ENCODE results near the gene ISG15. TPM values are rescaled to one million over a fixed set of nuclear protein-coding genes. Genes with fewer than 3 reads are reported as not detected.
"Not testable (repeated sequence)": the region's sequence is repeated elsewhere in the genome, so short reads cannot be mapped to it uniquely, and the experiment has no call there.

Gene ISG15
- total RNA-seq, 2 donors from 2014 or later = 15.2 to 44.3 TPM

DNA sequence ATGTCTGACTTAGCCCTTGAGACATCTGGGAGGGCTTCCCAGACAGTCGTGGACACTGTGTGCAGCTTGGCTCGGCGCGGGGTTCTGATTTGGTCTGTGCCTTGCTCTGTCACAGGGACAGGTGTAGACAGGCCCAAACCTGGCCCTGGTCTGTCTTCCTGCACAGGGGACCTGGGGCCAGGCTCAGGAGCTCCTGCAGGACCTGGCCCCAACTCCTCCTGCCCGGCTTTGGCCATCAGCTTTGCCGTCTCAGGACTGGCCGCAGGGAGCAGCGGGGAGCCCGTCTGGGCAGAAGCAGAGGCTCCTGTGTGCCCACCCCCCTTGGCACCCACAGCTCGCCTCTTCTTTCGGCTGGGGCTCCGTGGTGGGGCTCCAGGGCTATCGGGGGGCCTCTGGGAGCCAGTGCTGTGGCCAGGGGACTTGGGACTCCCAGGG lies 33.1 kb upstream of the ISG15 start:
- no peaks in the 10 kb centered on the region for H3K36me3 Mint-ChIP-seq
- H3K27me3 Mint-ChIP-seq = peaks cover 9 to 10% of the 10 kb centered on the region in 2 donors

DNA sequence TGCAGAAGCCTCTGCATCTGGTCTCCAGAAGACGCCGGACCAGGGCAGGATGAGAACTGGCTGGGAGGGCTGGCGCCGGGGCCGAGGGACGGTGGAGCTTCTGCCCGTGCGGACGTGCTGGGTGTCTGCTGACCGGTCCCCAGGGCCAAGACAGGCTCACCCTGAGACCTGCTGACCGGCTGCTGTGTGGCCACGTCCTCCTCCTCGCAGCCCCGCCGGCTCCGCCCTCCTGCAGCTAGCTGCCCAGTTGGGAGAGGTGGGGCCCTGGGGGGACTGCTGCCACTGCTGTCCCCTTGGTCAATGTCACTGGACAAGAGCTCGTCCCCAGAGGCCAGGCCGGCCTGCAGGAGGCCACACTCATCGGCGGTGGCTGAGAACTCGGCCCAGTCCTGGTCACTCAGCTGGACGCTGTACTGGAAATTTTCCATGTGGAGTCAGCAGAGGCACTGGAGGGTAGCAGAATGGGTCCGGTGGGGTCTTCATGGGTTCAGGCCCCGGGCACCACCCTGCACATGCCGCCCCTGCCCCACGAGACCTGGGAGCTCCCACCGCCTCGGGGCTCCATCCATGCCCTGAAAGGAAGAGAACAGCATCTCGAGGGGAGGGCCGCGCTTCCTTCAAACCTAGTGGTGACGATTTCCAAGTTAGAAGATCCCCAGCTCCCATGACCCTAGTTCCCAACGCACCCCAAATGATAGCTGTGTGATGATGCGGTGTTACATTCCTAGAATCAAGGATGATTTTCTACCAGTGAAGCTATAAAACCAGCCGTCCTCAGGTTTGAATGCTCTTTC lies 32.5 kb upstream of the ISG15 start:
- Mint-ChIP-seq H3K36me3 (no peaks in the 10 kb centered on the region), H3K27ac (no peak overlapping the region), H3K9me3 (no peaks in the 10 kb centered on the region), H3K27me3 (peaks cover 7 to 14% of the 10 kb centered on the region in 2 donors), H3K4me1 (ENCODE audit: low read depth in 2 of 2) (peaks cover 0 to 2% of the 10 kb centered on the region in 2 donors), H3K4me3 (no peak overlapping the region)
- ATAC-seq (no peak), DNase-seq (ENCODE audit: low spot score) (no peak)

More for the DNA sequence above, 33.1 kb upstream of the ISG15 start:
- DNase-seq (ENCODE audit: low spot score) (no peak), ATAC-seq (no peak)
- Mint-ChIP-seq H3K27ac (no peak overlapping the region), H3K4me3 (no peak overlapping the region), H3K4me1 (ENCODE audit: low read depth in 2 of 2) (peaks cover 0 to 5% of the 10 kb centered on the region in 2 donors), H3K9me3 (no peaks in the 10 kb centered on the region)

DNA sequence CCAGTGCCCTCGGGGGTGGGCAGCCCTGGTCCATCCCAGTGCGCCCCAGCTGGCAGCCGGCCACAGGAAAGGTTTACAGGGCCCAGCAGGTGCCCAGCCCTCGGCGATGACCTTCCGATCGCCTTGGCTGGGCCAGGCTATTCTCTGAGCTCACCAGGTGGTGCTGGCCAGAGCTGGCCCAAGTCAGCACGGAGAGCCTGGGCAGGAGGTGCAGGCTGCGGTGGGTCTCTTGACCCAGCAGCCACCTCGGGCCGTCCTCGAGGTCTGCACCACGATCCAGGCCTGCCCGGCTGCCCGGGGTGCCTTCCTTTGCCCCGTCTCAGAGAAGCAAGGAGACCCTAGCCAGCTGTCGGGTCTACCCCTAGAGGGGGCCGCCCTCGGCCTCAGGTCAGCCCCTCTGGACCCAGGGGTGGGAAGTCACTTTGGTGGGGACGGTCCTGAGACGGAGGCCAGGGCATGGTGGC lies 31.8 kb upstream of the ISG15 start:
- Mint-ChIP-seq H3K4me1 (ENCODE audit: low read depth in 2 of 2) (no peaks in the 10 kb centered on the region), H3K9me3 (no peaks in the 10 kb centered on the region), H3K36me3 (no peaks in the 10 kb centered on the region), H3K27me3 (peaks cover 6 to 22% of the 10 kb centered on the region in 2 donors), H3K4me3 (no peak overlapping the region), H3K27ac (no peak overlapping the region)
- ATAC-seq (no peak), DNase-seq (ENCODE audit: low spot score) (no peak)

DNA sequence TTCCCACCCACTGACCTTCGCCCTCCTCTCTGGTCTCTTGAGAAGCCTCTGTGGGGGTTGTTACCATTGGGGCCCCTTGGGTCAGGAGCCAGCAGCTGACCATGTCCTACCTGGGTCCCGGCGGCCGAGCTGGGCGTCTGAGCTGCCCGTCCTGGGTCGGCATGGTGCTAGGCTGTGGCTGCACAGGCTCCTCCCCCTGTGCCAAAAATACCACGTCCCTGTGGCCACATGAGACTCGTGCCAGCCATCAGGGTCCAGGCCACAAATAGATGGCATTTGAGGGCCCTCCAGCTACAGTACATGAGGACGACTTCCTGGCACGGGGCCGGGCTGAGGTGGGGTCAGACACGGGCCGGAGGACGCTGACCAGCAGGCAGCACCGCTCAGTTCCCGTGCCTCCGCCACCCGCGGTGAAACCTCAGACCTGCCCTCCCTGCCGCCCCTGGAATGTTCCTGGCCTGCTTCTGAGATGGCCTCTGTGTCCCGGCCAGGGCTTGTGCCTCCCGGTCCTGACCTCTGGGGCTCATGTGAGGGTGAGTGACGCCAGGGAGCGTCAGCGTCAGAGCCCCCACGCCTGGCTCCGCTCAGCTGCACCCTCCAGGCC lies 31.2 kb upstream of the ISG15 start, which contains the start of gene PERM1:
Gene PERM1 (minus strand): TSS at position 139 of the 604 bp plus-strand sequence. CDS start 1,064 bp downstream, outside the sequence.
- Mint-ChIP-seq H3K27me3 (peaks cover 6 to 22% of the 10 kb centered on the region in 2 donors), H3K36me3 (no peaks in the 10 kb centered on the region), H3K27ac (no peak within 1 kb of the TSS), H3K9me3 (no peaks in the 10 kb centered on the region), H3K4me3 (no peak within 1 kb of the TSS), H3K4me1 (ENCODE audit: low read depth in 2 of 2) (no peaks in the 10 kb centered on the region)
- no peak for DNase-seq (ENCODE audit: low spot score)
- ATAC-seq = no peak

DNA sequence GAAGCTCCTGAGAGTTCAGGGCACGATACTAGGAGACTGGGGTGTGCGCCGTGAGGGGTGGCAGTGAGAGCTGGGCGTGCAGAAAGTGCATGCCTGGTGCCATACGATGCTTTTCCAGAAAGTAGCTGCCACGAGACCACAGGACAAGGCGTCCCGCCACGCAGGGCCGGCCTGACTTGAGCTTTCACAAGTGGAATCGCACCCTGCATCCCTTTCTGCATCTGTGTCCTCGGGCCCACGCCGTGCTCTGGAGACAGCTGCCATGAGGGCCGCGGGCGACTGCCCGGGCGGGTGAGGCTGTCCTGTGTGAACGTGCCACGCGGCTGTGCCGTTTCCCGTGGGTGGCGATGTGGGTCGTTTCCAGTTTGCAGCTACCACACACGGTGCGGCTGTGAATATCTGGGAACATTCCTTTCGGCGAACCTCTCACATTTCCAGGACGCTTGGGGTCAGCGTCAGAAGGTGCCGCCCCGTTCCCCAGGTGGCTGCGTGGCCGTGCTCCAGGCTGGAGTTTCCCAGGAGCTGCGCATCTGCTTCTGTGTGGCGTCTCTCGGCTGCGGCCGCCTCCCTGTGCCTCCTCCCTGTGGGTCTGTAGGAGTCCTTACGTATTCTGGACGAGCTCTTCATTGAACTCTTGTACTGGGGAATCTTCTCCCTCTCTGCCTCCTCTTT lies 30.4 kb upstream of the ISG15 start:
- no peak for ATAC-seq
- Mint-ChIP-seq H3K27ac (no peak overlapping the region), H3K4me3 (no peak overlapping the region), H3K27me3 (peaks cover 6 to 22% of the 10 kb centered on the region in 2 donors), H3K9me3 (no peaks in the 10 kb centered on the region), H3K36me3 (no peaks in the 10 kb centered on the region), H3K4me1 (ENCODE audit: low read depth in 2 of 2) (no peaks in the 10 kb centered on the region)
- no peak for DNase-seq (ENCODE audit: low spot score)

DNA sequence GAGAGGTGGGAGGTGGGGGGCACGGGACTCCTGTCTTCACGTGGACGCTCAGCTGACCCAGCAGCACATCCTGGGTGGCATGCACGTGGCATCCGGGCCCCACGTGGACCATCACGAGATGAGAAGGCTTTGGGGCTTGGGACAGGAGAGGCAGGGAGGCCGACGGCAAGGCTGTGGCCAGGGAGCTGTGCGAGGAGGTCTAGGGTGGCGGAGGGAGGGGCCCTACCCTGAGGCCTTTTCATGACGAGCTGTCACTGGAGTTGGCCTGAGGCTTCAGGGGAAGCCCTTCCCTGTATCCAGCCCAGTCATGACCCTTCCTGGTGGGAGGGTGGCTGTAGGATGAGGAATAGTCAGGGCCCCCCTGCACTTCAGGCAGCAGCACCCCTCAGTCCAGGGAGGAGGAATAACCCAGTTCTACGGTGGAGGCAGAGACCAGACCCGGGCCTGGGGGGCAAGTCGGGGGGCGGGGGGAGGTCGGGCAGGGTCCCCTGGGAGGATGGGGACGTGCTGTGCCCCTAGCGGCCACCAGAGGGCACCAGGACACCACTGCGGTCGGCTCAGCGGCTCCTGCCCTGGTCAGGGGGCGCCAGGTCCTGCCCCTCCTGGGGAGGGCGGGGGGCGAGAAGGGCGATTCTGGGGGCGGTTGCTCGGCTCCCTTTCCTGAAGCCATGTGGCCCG lies 29.4 kb upstream of the ISG15 start:
- H3K27ac Mint-ChIP-seq = no peak overlapping the region
- no peaks in the 10 kb centered on the region for H3K9me3 Mint-ChIP-seq
- ATAC-seq (peak; percentile 62 to 80), DNase-seq (ENCODE audit: low spot score) (no peak)
- H3K27me3 Mint-ChIP-seq = peaks cover 11 to 29% of the 10 kb centered on the region in 2 donors
- H3K4me1 Mint-ChIP-seq (ENCODE audit: low read depth in 2 of 2) = no peaks in the 10 kb centered on the region
- H3K36me3 Mint-ChIP-seq = no peaks in the 10 kb centered on the region
- no peak overlapping the region for H3K4me3 Mint-ChIP-seq

DNA sequence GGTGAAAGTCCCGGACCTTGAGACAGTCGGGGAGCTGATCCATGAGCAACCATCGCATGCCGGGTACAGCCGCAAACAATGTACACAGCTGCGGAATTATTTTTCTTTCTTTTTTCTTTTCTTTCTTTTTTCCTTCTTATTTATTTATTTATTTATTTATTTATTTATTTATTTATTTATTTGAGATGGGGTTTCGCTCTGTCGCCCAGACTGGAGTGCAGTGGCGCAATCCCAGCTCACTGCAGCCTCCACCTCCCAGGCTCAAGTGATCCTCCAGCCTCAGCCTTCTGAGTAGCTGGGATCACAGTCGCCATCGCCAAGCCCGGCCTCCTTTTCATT lies 28.9 kb upstream of the ISG15 start:
- peaks cover 14 to 34% of the 10 kb centered on the region in 2 donors for H3K27me3 Mint-ChIP-seq
- no peaks in the 10 kb centered on the region for H3K9me3 Mint-ChIP-seq
- ATAC-seq (no peak), DNase-seq (ENCODE audit: low spot score) (no peak)
- no peak overlapping the region for H3K27ac Mint-ChIP-seq
- no peaks in the 10 kb centered on the region for H3K36me3 Mint-ChIP-seq
- no peak overlapping the region for H3K4me3 Mint-ChIP-seq
- no peaks in the 10 kb centered on the region for H3K4me1 Mint-ChIP-seq (ENCODE audit: low read depth in 2 of 2)

DNA sequence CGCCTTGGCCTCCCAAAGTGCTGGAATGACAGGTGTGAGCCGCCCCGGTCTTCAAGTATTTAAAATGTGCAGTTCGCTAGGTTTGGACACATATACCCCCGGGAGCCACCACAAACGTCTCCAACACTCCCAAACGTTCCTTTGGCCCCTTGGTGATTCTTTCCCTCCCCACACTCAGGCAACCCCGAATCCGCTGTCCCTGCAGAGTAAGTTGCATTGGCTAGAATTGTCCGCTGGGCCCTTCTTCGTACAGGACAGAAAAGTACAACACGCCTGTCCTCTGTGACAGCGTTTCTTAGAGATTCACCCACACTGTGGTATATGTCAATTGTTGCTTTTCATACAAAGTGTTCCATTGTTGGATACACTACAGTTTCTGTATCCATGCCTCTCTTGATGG lies 28.2 kb upstream of the ISG15 start:
- Mint-ChIP-seq H3K27ac (no peak overlapping the region), H3K4me1 (ENCODE audit: low read depth in 2 of 2) (no peaks in the 10 kb centered on the region), H3K4me3 (no peak overlapping the region), H3K27me3 (peaks cover 14 to 38% of the 10 kb centered on the region in 2 donors), H3K9me3 (no peaks in the 10 kb centered on the region), H3K36me3 (no peaks in the 10 kb centered on the region)
- ATAC-seq (no peak), DNase-seq (ENCODE audit: low spot score) (no peak)

DNA sequence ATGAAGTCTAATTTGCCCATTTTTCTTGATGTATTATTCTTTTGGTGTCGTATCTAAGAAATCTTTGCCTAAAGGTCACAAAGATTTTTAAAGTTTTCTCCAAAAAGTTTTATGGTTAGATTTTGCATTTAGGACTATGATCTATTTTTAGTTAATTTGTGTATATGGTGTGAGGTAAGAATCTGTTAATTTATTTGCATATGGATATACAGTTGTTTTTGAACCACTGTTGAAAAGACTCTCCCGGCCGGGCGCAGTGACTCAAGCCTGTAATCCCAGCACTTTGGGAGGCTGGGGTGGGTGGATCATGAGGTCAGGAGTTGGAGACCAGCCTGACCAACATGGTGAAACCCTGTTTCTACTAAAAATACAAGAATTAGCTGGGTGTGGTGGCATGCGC lies 25.2 kb upstream of the ISG15 start:
- H3K27me3 Mint-ChIP-seq = peaks cover 17 to 51% of the 10 kb centered on the region in 2 donors
- H3K4me3 Mint-ChIP-seq; H3K27ac Mint-ChIP-seq; H3K9me3 Mint-ChIP-seq; ATAC-seq; DNase-seq (ENCODE audit: low spot score); H3K36me3 Mint-ChIP-seq: not testable (repeated sequence)
- peaks cover 8 to 14% of the 10 kb centered on the region in 2 donors for H3K4me1 Mint-ChIP-seq (ENCODE audit: low read depth in 2 of 2)

DNA sequence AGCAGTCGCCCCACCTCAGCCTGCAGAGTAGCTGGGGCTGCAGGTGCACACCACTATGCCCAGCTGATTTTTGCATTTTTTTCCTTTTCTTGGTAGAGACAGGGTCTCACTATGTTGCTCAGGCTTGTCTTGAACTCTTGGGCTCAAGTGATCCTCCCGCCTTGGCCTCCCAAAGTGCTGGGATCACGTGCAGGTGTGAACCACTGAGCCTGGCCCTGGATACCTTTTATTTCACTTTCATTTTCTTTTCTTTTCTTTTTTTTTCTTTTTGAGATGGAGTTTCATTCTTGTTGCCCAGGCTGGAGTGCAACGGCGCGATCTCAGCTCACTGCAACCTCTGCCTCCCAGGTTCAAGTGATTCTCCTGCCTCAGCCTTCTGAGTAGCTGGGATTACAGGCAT lies 22.0 kb upstream of the ISG15 start:
- peaks cover 23 to 48% of the 10 kb centered on the region in 2 donors for H3K27me3 Mint-ChIP-seq
- not testable (repeated sequence) for DNase-seq (ENCODE audit: low spot score); H3K4me3 Mint-ChIP-seq

DNA sequence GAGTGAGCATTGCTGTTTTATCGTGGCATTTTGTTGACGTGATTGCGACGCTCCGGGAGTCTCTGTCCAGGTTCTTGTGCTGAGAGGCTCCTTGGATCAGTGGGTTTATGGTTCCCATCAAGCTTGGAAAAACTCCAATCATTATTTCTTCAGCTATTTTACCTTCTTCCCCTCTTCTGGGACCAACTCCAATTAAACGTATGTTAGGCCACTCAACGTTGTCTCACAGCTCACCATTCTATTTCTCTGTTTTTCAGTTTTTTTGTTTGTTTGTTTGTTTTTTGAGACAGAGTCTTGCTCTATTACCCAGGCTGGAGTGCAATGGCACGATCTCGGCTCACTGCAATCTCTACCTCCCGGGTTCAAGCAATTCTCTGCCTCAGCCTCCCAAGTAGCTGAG lies 21.4 kb upstream of the ISG15 start:
- Mint-ChIP-seq H3K36me3 (peaks cover 5% of the 10 kb centered on the region), H3K4me3 (no peak overlapping the region), H3K27me3 (peaks cover 23 to 45% of the 10 kb centered on the region in 2 donors), H3K27ac (no peak overlapping the region), H3K9me3 (peaks cover 3% of the 10 kb centered on the region), H3K4me1 (ENCODE audit: low read depth in 2 of 2) (peaks cover 11 to 14% of the 10 kb centered on the region in 2 donors)
- ATAC-seq (no peak), DNase-seq (ENCODE audit: low spot score) (no peak)

More for the DNA sequence above, 22.0 kb upstream of the ISG15 start:
- peaks cover 11 to 14% of the 10 kb centered on the region in 2 donors for H3K4me1 Mint-ChIP-seq (ENCODE audit: low read depth in 2 of 2)
- ATAC-seq, H3K9me3 Mint-ChIP-seq, H3K36me3 Mint-ChIP-seq: not testable (repeated sequence)
- H3K27ac Mint-ChIP-seq = peak overlapping the region in 1 of 2 donors; percentile 22

DNA sequence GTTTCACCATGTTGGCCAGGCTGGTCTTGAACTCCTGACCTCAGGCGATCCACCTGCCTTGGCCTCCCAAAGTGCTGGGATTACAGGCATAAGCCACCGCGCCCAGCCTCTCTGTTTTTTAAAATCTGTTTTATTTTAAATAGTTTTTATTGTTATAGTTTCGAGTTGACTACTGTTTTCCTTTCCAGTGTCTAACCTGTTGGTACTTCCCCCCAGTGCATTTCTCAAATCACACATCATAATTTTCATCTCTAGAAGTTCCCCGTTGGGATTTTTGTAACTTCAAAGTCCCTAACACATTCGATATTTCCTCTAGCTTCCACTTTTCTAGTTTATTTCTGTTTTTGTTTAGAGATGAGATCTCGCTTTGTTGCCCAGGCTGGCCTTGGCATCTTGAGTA lies 20.9 kb upstream of the ISG15 start:
- Mint-ChIP-seq H3K27ac (peak overlapping the region in 1 of 2 donors; percentile 40), H3K4me1 (ENCODE audit: low read depth in 2 of 2) (peaks cover 11 to 14% of the 10 kb centered on the region in 2 donors), H3K27me3 (peaks cover 25 to 45% of the 10 kb centered on the region in 2 donors), H3K9me3 (peaks cover 3% of the 10 kb centered on the region), H3K4me3 (peak overlapping the region; percentile 33), H3K36me3 (peaks cover 5% of the 10 kb centered on the region)
- ATAC-seq = peak in 1 of 2 donors; percentile 43
- no peak for DNase-seq (ENCODE audit: low spot score)

DNA sequence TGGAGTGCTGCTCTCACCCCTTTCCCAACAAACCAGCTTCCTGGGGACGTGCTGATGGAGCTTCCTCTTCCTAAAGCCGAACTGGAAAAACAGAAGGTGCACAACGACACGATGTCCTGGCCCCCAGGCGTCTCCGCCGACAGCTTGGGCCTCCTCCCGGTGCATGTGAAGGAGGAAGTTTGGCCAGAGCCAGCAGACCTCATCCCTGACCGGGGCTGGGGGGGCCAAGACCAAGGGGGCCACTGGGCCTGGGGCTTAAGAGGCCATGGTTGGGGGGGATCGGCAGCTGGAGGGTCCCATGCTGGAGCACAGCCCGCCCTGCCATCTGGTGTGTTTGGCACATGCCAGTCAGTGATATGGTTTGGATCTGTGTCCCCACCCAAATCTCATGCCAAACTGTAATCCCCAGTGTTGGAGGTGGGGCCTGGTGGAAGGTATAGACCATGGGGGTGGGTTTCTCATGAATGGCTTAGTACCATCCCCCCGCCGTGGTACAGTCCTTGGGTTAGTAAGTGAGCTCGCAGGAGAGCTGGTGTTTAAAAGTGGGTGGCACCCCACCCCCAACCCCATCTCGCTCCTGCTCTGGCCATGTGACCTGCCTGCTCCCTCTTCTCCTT lies 19.8 kb upstream of the ISG15 start:
- H3K27me3 Mint-ChIP-seq = peaks cover 25 to 42% of the 10 kb centered on the region in 2 donors
- no peak overlapping the region for H3K4me3 Mint-ChIP-seq
- peaks cover 11 to 14% of the 10 kb centered on the region in 2 donors for H3K4me1 Mint-ChIP-seq (ENCODE audit: low read depth in 2 of 2)
- H3K27ac Mint-ChIP-seq = no peak overlapping the region
- H3K36me3 Mint-ChIP-seq = peaks cover 5% of the 10 kb centered on the region
- H3K9me3 Mint-ChIP-seq = peaks cover 3% of the 10 kb centered on the region
- ATAC-seq = no peak
- peak; percentile 54 for DNase-seq (ENCODE audit: low spot score)

Measured in natural killer cell treated with Interleukin-12 subunit alpha and Interleukin-12 subunit beta and Interleukin-15 and Interleukin-18, amount 100 ng/mL, for 72 hours (primary cell).